Lower leg skin (tissue), 3 donors: ENCODE results near the gene PUS1.

Experiments
- CTCF ChIP-seq, 3 donors: fragments of 450-650 bp; IDR thresholded peaks; one replicate each; pipeline ENCODE4 v1.5.1; 2016; ENCODE audit warnings: antibody characterized with exemption in 3 of 3, mild to moderate bottlenecking in 3 of 3, moderate library complexity in 2 of 3
- POLR2A ChIP-seq, 2 donors: fragments of 450-650 bp; IDR thresholded peaks; one replicate each; pipeline ENCODE4 v1.6.1; 2016 to 2017; ENCODE audit warnings: antibody characterized with exemption in 2 of 2, mild to moderate bottlenecking in 1 of 2, moderate library complexity in 1 of 2

DNA sequence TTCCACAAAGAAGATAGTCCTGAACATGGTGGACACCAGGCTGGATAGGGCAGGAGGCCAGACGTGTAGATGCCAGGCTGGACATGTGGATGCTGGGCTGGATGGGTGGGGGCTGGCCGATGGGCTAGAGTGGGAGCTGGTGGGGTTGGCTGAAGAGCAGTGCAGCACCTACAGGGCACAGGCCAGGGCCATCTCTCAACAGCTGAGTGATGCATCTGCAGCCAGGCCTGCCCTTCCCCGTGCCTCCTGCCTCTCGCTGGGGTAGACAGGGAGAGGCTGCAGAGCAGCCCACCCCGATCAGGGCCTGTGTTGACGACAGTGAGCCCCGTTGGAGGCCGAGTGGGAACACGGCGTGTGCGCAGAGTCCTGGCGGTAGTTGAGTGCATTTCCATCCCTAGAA, 59.9 kb downstream of the PUS1 start:
- no peak for TF ChIP-seq CTCF (IDR thresholded peaks at IDR 0.05)
- no peak for TF ChIP-seq POLR2A (IDR thresholded peaks at IDR 0.05)
